ENCODE measurements around the gene ZNF595. TPM values are rescaled to one million over a fixed set of nuclear protein-coding genes. Genes with fewer than 3 reads are reported as not detected.

The ZNF595 gene
- polyA plus RNA-seq, 1 of the 3 experiments (the other 2 are of a cell fraction), result 88.4 TPM

DNA sequence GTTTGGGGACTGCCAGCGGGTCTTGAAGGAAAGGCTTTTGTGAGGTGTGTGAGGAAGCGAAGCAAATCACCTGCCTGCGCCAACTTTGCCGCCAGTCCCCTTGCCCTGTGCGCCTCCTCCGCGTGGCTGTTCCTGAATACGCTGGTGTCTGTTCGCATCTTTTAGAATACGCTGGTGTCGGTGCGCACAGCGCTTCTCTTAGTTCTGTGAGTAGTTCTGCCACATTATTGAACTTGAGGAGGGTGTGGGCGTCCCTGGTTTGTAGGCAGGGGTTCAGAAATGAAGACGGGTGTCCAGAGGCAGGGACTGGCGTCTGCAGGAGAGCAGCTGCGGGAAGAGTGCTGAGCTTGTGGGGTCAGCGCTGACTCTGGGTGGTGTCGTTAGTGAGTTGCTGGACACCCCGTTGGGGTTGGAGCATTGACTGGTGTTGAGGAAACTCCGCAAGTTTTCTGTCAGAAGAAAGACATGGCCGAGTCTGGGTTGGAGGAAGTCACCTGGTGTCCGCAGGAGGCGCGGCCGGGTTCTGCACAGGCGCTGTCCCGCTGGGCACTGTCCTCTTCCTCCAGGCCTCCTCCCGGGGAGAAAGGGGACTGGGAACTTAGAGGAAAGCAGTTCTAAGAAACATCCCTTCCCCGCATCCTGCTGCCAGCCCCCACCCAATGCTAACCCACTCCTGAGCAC is 72.1 kb downstream of the ZNF595 start:
- ChIA-PET CTCF (no interaction called here), POLR2A (no interaction called here)
- H2AFZ ChIP-seq (ENCODE audit: low read depth), result no peak overlapping the region
- no peak overlapping the region for H3K4me2 ChIP-seq
- no peak overlapping the region for H3K9ac ChIP-seq
- H4K20me1 ChIP-seq (ENCODE audit: insufficient read depth), result no peaks in the 10 kb centered on the region
- no peaks in the 10 kb centered on the region for H3K79me2 ChIP-seq (ENCODE audit: insufficient read depth)
- H3K9me2 ChIP-seq, result no peaks in the 10 kb centered on the region
- H3K9me3 ChIP-seq, result no peaks in the 10 kb centered on the region
- DNase-seq, result no peak
- H3K27ac ChIP-seq (ENCODE audit: low read depth in 2 of 2, low read length in 1 of 2), result no peak overlapping the region
- no peaks in the 10 kb centered on the region for H3K27me3 ChIP-seq (ENCODE audit: insufficient read depth)
- WGBS (ENCODE audit: low lambda C conversion rate), result 56% methylated on average over 17 of the region's 30 CpGs
- no peaks in the 10 kb centered on the region for H3F3A ChIP-seq (replicated peaks; ENCODE audit: insufficient read depth)
- TF ChIP-seq MXI1 (IDR thresholded peaks at IDR 0.05; ENCODE audit: low read depth, low read length) (no peak), RXRA (IDR thresholded peaks at IDR 0.05; ENCODE audit: borderline replicate concordance, low read depth) (no peak), TCF12 (IDR thresholded peaks at IDR 0.05) (no peak), MEF2A (IDR thresholded peaks at IDR 0.05; ENCODE audit: borderline replicate concordance, low read depth) (no peak), FOXM1 (IDR thresholded peaks at IDR 0.05; ENCODE audit: low read depth) (no peak), ZBTB33 (IDR thresholded peaks at IDR 0.05; ENCODE audit: borderline replicate concordance, low read depth) (no peak), SMC3 (IDR thresholded peaks at IDR 0.05; ENCODE audit: low read depth, low read length) (no peak)
- no peaks in the 10 kb centered on the region for H3K36me3 ChIP-seq (replicated peaks in 1 of 2; ENCODE audit: control insufficient read depth in 1 of 2, insufficient read depth in 2 of 2, low read length in 1 of 2)
- no peaks in the 10 kb centered on the region; a peak in 1 of 4 replicates for H3K4me1 ChIP-seq (ENCODE audit: control insufficient read depth in 1 of 2, insufficient read depth in 2 of 2, low read depth in 1 of 2, low read length in 1 of 2)
- H3K4me3 ChIP-seq (ENCODE audit: low read depth in 2 of 2, low read length in 1 of 2), result peak overlapping the region in 1 of 2 experiments; percentile 43; a peak in 2 of 4 replicates

DNA sequence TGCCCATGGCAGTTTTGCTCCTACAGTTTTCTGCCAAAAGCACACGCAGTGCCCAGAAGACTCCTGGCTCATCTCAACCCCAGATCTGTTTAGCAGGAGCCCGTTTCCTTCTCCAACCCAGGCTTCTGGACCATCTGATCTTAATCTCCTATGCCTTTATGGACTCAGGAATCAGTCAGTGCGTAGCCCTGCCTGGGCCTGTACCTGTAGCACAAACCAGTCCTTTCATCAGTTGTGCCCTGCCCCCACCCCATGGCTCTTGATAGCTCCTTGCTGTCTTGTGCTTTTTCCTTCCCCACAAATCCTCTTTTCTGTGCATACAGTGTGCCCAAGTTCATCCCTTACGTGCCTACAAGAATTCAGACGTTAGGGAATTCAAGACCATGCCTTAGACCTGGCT is 72.7 kb downstream of the ZNF595 start:
- H3K9ac ChIP-seq, result no peak overlapping the region
- H3K36me3 ChIP-seq (replicated peaks in 1 of 2; ENCODE audit: control insufficient read depth in 1 of 2, insufficient read depth in 2 of 2, low read length in 1 of 2), result no peaks in the 10 kb centered on the region
- no peaks in the 10 kb centered on the region for H3F3A ChIP-seq (replicated peaks; ENCODE audit: insufficient read depth)
- no peak overlapping the region for H2AFZ ChIP-seq (ENCODE audit: low read depth)
- no peaks in the 10 kb centered on the region for H4K20me1 ChIP-seq (ENCODE audit: insufficient read depth)
- H3K9me3 ChIP-seq, result no peaks in the 10 kb centered on the region
- no peak for DNase-seq
- H3K27me3 ChIP-seq (ENCODE audit: insufficient read depth), result no peaks in the 10 kb centered on the region
- POLR2A ChIA-PET, result no interaction called here
- no peaks in the 10 kb centered on the region for H3K9me2 ChIP-seq
- H3K79me2 ChIP-seq (ENCODE audit: insufficient read depth), result no peaks in the 10 kb centered on the region
- 33% methylated on average over 5 of the region's 5 CpGs for WGBS (ENCODE audit: low lambda C conversion rate)
- no peaks in the 10 kb centered on the region; a peak in 1 of 4 replicates for H3K4me1 ChIP-seq (ENCODE audit: control insufficient read depth in 1 of 2, insufficient read depth in 2 of 2, low read depth in 1 of 2, low read length in 1 of 2)
- CTCF ChIA-PET, result no interaction called here
- H3K4me2 ChIP-seq, result no peak overlapping the region
- no peak overlapping the region for H3K27ac ChIP-seq (ENCODE audit: low read depth in 2 of 2, low read length in 1 of 2)
- no peak overlapping the region; a peak in 1 of 4 replicates for H3K4me3 ChIP-seq (ENCODE audit: low read depth in 2 of 2, low read length in 1 of 2)
- TF ChIP-seq CHD2 (IDR thresholded peaks at IDR 0.05; ENCODE audit: low read length, partially characterized antibody) (no peak), SIN3A (IDR thresholded peaks at IDR 0.05; ENCODE audit: borderline replicate concordance, low read depth, low read length) (no peak), RFX5 (IDR thresholded peaks at IDR 0.05; ENCODE audit: low read length) (no peak), TCF12 (IDR thresholded peaks at IDR 0.05) (no peak), FOSL2 (IDR thresholded peaks at IDR 0.05; ENCODE audit: borderline replicate concordance, low read depth) (no peak), RXRA (IDR thresholded peaks at IDR 0.05; ENCODE audit: borderline replicate concordance, low read depth) (no peak), ZBTB33 (IDR thresholded peaks at IDR 0.05; ENCODE audit: borderline replicate concordance, low read depth) (no peak), TAF1 (IDR thresholded peaks at IDR 0.05; ENCODE audit: borderline replicate concordance, low read depth, low read length) (no peak), MXI1 (IDR thresholded peaks at IDR 0.05; ENCODE audit: low read depth, low read length) (no peak), FOXM1 (IDR thresholded peaks at IDR 0.05; ENCODE audit: low read depth) (no peak), EP300 (IDR thresholded peaks at IDR 0.05; ENCODE audit: borderline replicate concordance in 1 of 2, low read depth in 1 of 2, low read length in 1 of 2) (no peak), POLR2AphosphoS5 (IDR thresholded peaks at IDR 0.05; ENCODE audit: low read depth, low read length) (no peak), SMC3 (IDR thresholded peaks at IDR 0.05; ENCODE audit: low read depth, low read length) (no peak), GABPA (IDR thresholded peaks at IDR 0.05; ENCODE audit: low read depth) (no peak), RAD21 (IDR thresholded peaks at IDR 0.05; ENCODE audit: low read length) (no peak), NFIC (IDR thresholded peaks at IDR 0.05; ENCODE audit: borderline replicate concordance) (no peak)
- TF ChIP-seq, protein P1, sequence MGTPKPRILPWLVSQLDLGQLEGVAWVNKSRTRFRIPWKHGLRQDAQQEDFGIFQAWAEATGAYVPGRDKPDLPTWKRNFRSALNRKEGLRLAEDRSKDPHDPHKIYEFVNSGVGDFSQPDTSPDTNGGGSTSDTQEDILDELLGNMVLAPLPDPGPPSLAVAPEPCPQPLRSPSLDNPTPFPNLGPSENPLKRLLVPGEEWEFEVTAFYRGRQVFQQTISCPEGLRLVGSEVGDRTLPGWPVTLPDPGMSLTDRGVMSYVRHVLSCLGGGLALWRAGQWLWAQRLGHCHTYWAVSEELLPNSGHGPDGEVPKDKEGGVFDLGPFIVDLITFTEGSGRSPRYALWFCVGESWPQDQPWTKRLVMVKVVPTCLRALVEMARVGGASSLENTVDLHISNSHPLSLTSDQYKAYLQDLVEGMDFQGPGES (IDR thresholded peaks at IDR 0.05; ENCODE audit: low read depth, low read length), result no peak
- TF ChIP-seq, protein P2, sequence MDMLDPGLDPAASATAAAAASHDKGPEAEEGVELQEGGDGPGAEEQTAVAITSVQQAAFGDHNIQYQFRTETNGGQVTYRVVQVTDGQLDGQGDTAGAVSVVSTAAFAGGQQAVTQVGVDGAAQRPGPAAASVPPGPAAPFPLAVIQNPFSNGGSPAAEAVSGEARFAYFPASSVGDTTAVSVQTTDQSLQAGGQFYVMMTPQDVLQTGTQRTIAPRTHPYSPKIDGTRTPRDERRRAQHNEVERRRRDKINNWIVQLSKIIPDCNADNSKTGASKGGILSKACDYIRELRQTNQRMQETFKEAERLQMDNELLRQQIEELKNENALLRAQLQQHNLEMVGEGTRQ (IDR thresholded peaks at IDR 0.05; ENCODE audit: borderline replicate concordance, low read depth, low read length), result no peak
- TF ChIP-seq, protein P3, sequence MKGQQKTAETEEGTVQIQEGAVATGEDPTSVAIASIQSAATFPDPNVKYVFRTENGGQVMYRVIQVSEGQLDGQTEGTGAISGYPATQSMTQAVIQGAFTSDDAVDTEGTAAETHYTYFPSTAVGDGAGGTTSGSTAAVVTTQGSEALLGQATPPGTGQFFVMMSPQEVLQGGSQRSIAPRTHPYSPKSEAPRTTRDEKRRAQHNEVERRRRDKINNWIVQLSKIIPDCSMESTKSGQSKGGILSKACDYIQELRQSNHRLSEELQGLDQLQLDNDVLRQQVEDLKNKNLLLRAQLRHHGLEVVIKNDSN (IDR thresholded peaks at IDR 0.05; ENCODE audit: borderline replicate concordance, low read depth), result no peak

Measured in SK-N-SH (cell line).